ENCODE data around the gene AFDN. TPM values are rescaled to one million over a fixed set of nuclear protein-coding genes. Genes with fewer than 3 reads are reported as not detected.
A peak's percentile ranks its signal among the peaks of the same experiment; 100 is the strongest.

AFDN gene
- total RNA-seq, 1 donor from 2014 or later, result 162 TPM

- no peak for TF ChIP-seq POLR2A (IDR thresholded peaks at IDR 0.05)
- TF ChIP-seq POLR2AphosphoS5 (IDR thresholded peaks at IDR 0.05; ENCODE audit: insufficient read depth in 1 of 2, low read depth in 1 of 2), result no peak
- TF ChIP-seq CTCF (IDR thresholded peaks at IDR 0.05), result no peak
- Histone ChIP-seq H3K4me3 (no peak overlapping the region), H3K27ac (no peak overlapping the region), H3K27me3 (no peaks in the 10 kb centered on the region), H3K9me3 (no peaks in the 10 kb centered on the region), H3K4me1 (no peaks in the 10 kb centered on the region), H3K36me3 (no peaks in the 10 kb centered on the region)
- intact Hi-C loops (cut with DNase I), result no loop called here
- DNase-seq (ENCODE audit: extremely low spot score in 2 of 2), result peak in 1 of 2 donors; percentile 67
Measured at GRCh38 chr6:167984144-167984719, 157.5 kb downstream of the AFDN start.

GRCh38 chr6:167984876-167985604, 158.3 kb downstream of the AFDN start:
- DNase-seq (ENCODE audit: extremely low spot score in 2 of 2), result no peak
- H3K27ac ChIP-seq, result no peak overlapping the region
- H3K27me3 ChIP-seq, result no peaks in the 10 kb centered on the region
- TF ChIP-seq POLR2AphosphoS5 (IDR thresholded peaks at IDR 0.05; ENCODE audit: insufficient read depth in 1 of 2, low read depth in 1 of 2), result no peak
- TF ChIP-seq POLR2A (IDR thresholded peaks at IDR 0.05), result no peak
- TF ChIP-seq CTCF (IDR thresholded peaks at IDR 0.05), result no peak
- no peaks in the 10 kb centered on the region for H3K4me1 ChIP-seq
- H3K4me3 ChIP-seq, result no peak overlapping the region
- H3K36me3 ChIP-seq, result no peaks in the 10 kb centered on the region
- intact Hi-C loops (cut with DNase I), result no loop called here
- H3K9me3 ChIP-seq, result no peaks in the 10 kb centered on the region

GRCh38 chr6:167985911-167986595, 159.3 kb downstream of the AFDN start:
- peak in 1 of 2 donors; percentile 64 for DNase-seq (ENCODE audit: extremely low spot score in 2 of 2)
- intact Hi-C loops (cut with DNase I), result no loop called here
- no peaks in the 10 kb centered on the region for H3K4me1 ChIP-seq

GRCh38 chr6:167987396-167988153, 160.9 kb downstream of the AFDN start:
- H3K4me3 ChIP-seq, result no peak overlapping the region
- H3K4me1 ChIP-seq, result no peaks in the 10 kb centered on the region
- no peaks in the 10 kb centered on the region for H3K9me3 ChIP-seq
- H3K27me3 ChIP-seq, result no peaks in the 10 kb centered on the region
- no peak overlapping the region for H3K27ac ChIP-seq
- TF ChIP-seq POLR2AphosphoS5 (IDR thresholded peaks at IDR 0.05; ENCODE audit: insufficient read depth in 1 of 2, low read depth in 1 of 2) (no peak), POLR2A (IDR thresholded peaks at IDR 0.05) (no peak), CTCF (IDR thresholded peaks at IDR 0.05) (no peak)
- DNase-seq (ENCODE audit: extremely low spot score in 2 of 2), result peak in 1 of 2 donors; percentile 44
- intact Hi-C loops (cut with DNase I), result no loop called here
- H3K36me3 ChIP-seq, result no peaks in the 10 kb centered on the region

More at GRCh38 chr6:167985911-167986595, 159.3 kb downstream of the AFDN start:
- no peaks in the 10 kb centered on the region for H3K9me3 ChIP-seq
- no peaks in the 10 kb centered on the region for H3K27me3 ChIP-seq
- no peak overlapping the region for H3K27ac ChIP-seq
- no peak for TF ChIP-seq POLR2AphosphoS5 (IDR thresholded peaks at IDR 0.05; ENCODE audit: insufficient read depth in 1 of 2, low read depth in 1 of 2)
- TF ChIP-seq POLR2A (IDR thresholded peaks at IDR 0.05), result no peak
- no peak for TF ChIP-seq CTCF (IDR thresholded peaks at IDR 0.05)
- H3K4me3 ChIP-seq, result no peak overlapping the region
- H3K36me3 ChIP-seq, result no peaks in the 10 kb centered on the region

All from vagina (tissue), 2 donors.